Neural crest cell (in vitro differentiated cells): ENCODE data around the gene SLA2. TPM values are rescaled to one million over a fixed set of nuclear protein-coding genes. Genes with fewer than 3 reads are reported as not detected.
A peak's percentile ranks its signal among the peaks of the same experiment; 100 is the strongest.
"Not testable (repeated sequence)": the region's sequence is repeated elsewhere in the genome, so short reads cannot be mapped to it uniquely, and the experiment has no call there.

Experiments used
- DNase-seq: peaks from one replicate; pipeline ENCODE4 v3.0.0; 2021; ENCODE audit warnings: low read depth, mixed read lengths, low spot score
- H3K27ac Mint-ChIP-seq: one replicate; pipeline ENCODE4 v1.8.0; 2021; ENCODE audit warnings: mild to moderate bottlenecking, mixed read lengths; ENCODE audit not compliant: unreplicated experiment
- H3K27me3 Mint-ChIP-seq: 2 replicates; pipeline ENCODE4 v1.8.0; 2021; ENCODE audit warnings: low read depth, mild to moderate bottlenecking, mixed read lengths
- H3K36me3 Mint-ChIP-seq: 2 replicates; pipeline ENCODE4 v1.8.0; 2021; ENCODE audit warnings: low read depth, mild to moderate bottlenecking, mixed read lengths
- H3K4me1 Mint-ChIP-seq: 2 replicates; pipeline ENCODE4 v1.8.0; 2021; ENCODE audit warnings: mixed read lengths
- H3K4me3 Mint-ChIP-seq: one replicate; pipeline ENCODE4 v1.8.0; 2021; ENCODE audit warnings: mild to moderate bottlenecking, mixed read lengths
- H3K9me3 Mint-ChIP-seq: 2 replicates; pipeline ENCODE4 v1.8.0; 2021; ENCODE audit warnings: mixed read lengths
- total RNA-seq: library from RNA; stranded (reverse); gene quantifications from 2 replicates; pipeline ENCODE4 v1.2.1, GENCODE V29; 2021
- TF ChIP-seq, protein P1 (sequence below): fragments of 200-600 bp; sonication (generic); conservative IDR thresholded peaks from 2 replicates; pipeline ENCODE4 v1.5.0; 2021; ENCODE audit warnings: antibody characterized with exemption, mild to moderate bottlenecking

SLA2 gene
- total RNA-seq, 1 donor from 2014 or later = 0.16 TPM

DNA sequence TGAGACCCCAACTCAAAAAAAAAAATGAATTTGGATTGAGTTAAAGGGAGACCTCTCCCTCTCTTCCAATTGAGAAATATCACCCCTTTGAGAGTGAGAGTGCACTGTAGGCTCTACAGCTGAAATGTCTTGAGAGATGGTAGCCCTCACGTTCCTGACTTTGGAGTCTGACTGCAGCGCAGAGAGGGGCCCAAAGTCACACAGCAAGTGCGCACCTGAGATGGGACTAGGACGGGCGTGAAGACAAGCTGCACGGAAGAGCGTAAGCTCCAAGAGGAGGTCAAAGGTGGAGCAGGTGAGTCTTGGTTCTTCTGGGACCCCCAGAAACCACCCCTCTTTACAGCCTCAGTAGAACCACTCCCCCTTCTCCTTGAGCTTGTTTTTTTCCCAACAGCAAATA lies 643 bp downstream of the SLA2 start:
- no peak overlapping the region for H3K27ac Mint-ChIP-seq

DNA sequence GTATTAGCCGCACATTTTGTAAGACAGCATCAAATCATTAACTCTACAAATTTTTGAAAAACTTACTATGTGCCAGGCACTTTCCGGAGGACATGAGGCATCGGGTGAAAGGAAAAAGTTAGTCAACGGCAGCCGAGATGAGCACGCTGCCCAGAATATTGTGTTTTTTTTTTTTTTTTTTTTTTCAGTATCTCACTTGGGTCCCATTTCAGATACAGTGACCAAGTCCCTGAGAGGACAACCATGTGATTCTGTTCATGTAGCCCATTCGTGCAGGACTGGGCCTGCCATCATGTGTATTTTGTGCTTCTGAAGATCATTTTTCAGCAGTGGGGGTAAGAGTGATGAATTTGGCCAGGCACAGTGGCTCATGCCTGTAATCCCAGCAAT lies 1.3 kb downstream of the SLA2 start:
- Mint-ChIP-seq H3K9me3 (no peaks in the 10 kb centered on the region), H3K36me3 (no peaks in the 10 kb centered on the region), H3K27ac (no peak overlapping the region), H3K4me3 (no peak overlapping the region), H3K4me1 (peaks cover 8% of the 10 kb centered on the region), H3K27me3 (no peaks in the 10 kb centered on the region)
- TF ChIP-seq, protein P1, sequence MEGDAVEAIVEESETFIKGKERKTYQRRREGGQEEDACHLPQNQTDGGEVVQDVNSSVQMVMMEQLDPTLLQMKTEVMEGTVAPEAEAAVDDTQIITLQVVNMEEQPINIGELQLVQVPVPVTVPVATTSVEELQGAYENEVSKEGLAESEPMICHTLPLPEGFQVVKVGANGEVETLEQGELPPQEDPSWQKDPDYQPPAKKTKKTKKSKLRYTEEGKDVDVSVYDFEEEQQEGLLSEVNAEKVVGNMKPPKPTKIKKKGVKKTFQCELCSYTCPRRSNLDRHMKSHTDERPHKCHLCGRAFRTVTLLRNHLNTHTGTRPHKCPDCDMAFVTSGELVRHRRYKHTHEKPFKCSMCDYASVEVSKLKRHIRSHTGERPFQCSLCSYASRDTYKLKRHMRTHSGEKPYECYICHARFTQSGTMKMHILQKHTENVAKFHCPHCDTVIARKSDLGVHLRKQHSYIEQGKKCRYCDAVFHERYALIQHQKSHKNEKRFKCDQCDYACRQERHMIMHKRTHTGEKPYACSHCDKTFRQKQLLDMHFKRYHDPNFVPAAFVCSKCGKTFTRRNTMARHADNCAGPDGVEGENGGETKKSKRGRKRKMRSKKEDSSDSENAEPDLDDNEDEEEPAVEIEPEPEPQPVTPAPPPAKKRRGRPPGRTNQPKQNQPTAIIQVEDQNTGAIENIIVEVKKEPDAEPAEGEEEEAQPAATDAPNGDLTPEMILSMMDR = no peak
- no peak for DNase-seq

More for the DNA sequence above, 643 bp downstream of the SLA2 start:
- TF ChIP-seq, protein P1 = no peak
- Mint-ChIP-seq H3K9me3 (no peaks in the 10 kb centered on the region), H3K4me1 (peaks cover 8% of the 10 kb centered on the region), H3K4me3 (no peak overlapping the region), H3K27me3 (no peaks in the 10 kb centered on the region), H3K36me3 (no peaks in the 10 kb centered on the region)
- no peak for DNase-seq

DNA sequence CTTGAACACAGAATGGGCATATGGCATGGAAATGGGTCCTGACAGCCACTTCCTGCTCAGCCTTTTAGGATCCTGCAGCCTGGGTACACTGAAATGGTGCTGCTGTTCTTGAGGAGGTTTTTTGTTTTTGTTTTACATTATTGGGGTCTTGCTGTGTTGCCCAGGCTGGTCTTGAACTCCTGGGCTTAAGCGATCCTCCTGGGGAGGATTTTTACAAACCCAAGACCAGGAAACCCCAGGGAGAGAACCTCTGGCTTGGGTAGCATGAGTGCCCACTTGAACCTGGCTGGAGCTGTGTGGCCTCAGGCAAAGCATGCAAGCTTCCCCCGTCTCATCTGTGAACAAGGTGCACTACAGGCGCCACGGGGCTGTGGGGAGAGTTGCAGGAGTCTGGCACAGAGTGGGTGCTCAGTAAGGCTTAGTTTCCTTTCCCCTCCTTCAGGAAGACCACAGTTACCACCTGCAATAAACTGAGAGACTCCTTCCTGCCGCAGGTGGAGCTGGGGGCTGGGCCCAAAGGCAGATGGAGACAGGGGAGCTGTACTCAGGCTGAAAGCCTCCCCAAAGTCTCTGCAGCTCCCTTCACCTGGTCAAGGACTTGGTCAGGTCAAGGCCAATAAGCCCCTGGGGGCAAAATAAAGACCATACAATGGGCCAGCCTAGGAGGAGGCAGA lies 1.8 kb downstream of the SLA2 start:
- Mint-ChIP-seq H3K4me3 (no peak overlapping the region), H3K27ac (no peak overlapping the region), H3K36me3 (no peaks in the 10 kb centered on the region), H3K27me3 (no peaks in the 10 kb centered on the region), H3K4me1 (peaks cover 8% of the 10 kb centered on the region), H3K9me3 (no peaks in the 10 kb centered on the region)
- DNase-seq = no peak
- TF ChIP-seq, protein P1 = no peak

DNA sequence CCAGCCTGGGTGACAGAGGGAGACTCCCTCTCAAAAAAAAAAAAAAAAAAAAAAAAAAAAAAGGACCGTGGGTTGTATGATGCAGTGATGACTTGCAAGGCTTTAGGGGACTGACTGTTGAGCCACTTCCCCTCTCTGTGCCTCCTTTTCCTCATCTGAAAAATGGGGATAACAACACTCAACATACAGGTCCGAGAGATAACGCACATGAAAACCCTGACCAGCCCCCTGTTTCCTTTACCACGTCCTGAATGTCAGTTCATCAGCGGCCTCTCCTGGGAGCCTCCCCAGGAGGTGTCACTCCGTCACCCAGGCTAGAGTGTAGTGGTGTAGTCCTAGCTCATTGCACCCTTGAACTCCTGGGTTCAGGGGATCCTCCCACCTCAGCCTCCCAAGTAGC lies 3.9 kb downstream of the SLA2 start:
- H3K9me3 Mint-ChIP-seq = no peaks in the 10 kb centered on the region
- no peak overlapping the region for H3K4me3 Mint-ChIP-seq
- H3K27me3 Mint-ChIP-seq = no peaks in the 10 kb centered on the region
- H3K27ac Mint-ChIP-seq = no peak overlapping the region
- TF ChIP-seq, protein P1 = no peak
- no peak for DNase-seq
- no peaks in the 10 kb centered on the region for H3K36me3 Mint-ChIP-seq
- H3K4me1 Mint-ChIP-seq = peaks cover 8% of the 10 kb centered on the region

DNA sequence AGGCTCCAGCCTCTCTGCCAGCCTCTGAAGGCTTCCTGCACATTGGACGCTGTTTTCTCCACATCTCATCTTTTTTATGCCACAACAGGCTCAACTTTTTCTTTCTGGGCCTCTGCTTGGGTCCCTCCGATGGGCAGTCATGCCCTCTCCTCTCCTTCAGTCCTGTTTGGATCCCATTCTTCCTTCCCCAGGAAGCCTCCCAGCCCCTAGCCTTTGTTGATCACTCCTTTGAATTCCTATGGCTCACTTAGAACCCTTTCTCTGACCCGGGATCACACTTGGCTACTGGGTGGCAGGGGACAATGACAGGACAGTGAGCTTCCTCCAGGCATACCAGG lies 4.5 kb downstream of the SLA2 start:
- H3K9me3 Mint-ChIP-seq = no peaks in the 10 kb centered on the region
- H3K27me3 Mint-ChIP-seq = no peaks in the 10 kb centered on the region
- H3K27ac Mint-ChIP-seq = peak overlapping the region; percentile 55
- TF ChIP-seq, protein P1 = no peak
- no peaks in the 10 kb centered on the region for H3K36me3 Mint-ChIP-seq
- H3K4me3 Mint-ChIP-seq = no peak overlapping the region
- DNase-seq = no peak
- peaks cover 8% of the 10 kb centered on the region for H3K4me1 Mint-ChIP-seq

DNA sequence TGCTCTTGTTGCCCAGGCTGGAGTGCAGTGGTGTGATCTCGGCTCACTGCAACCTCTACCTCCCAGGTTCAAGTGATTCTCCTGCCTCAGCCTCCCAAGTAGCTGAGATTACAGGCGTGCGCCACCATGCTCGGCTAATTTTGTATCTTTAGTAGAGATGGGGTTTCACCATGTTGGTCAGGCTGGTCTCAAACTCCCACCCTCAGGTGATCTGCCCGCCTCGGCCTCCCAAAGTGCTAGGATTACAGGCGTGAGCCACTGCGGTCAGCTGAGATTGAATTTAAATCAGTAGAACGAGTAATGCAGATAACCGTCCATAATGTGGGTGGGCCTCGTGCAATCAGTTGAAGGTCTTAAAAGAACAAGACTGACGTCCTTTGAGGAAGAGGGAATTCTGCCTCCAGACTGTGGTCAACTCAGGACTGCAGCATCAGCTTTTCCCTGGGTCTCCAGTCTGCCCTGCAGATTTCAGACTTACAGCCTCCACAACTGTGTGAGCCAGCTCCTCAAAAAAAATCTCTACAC lies 7.1 kb downstream of the SLA2 start:
- H3K4me3 Mint-ChIP-seq, H3K9me3 Mint-ChIP-seq, H3K27ac Mint-ChIP-seq, H3K27me3 Mint-ChIP-seq, H3K4me1 Mint-ChIP-seq, DNase-seq, H3K36me3 Mint-ChIP-seq: not testable (repeated sequence)
